Activated CD4-positive, alpha-beta T cell treated with anti-CD3 and anti-CD28 coated beads, Interleukin-2, amount 50 U/mL, for 24 hours (primary cell): Measurements from ENCODE around the gene OIP5.
"Not testable (repeated sequence)": the region's sequence is repeated elsewhere in the genome, so short reads cannot be mapped to it uniquely, and the experiment has no call there.

Source experiments
- DNase-seq, 2 donors: peaks; one replicate each; pipeline ENCODE4 v3.0.0-alpha.2; 2020; ENCODE audit warnings: low read depth in 1 of 2, low spot score in 1 of 2

OIP5 gene

GRCh38 chr15:41304149-41304770, 28.1 kb downstream of the OIP5 start:
- DNase-seq, result no peak

- DNase-seq, result no peak
Measured at GRCh38 chr15:41301587-41301986, 30.8 kb downstream of the OIP5 start.

- DNase-seq, result not testable (repeated sequence)
Measured at GRCh38 chr15:41301139-41301538, 31.3 kb downstream of the OIP5 start.

- DNase-seq, result no peak
Measured at GRCh38 chr15:41292521-41292920, 39.9 kb downstream of the OIP5 start.

GRCh38 chr15:41291065-41291631, 41.2 kb downstream of the OIP5 start:
- no peak for DNase-seq

GRCh38 chr15:41289953-41290352, 42.4 kb downstream of the OIP5 start:
- no peak for DNase-seq

GRCh38 chr15:41288464-41288863, 43.9 kb downstream of the OIP5 start:
- DNase-seq, result no peak

- no peak for DNase-seq
Measured at GRCh38 chr15:41286665-41287333, 45.6 kb downstream of the OIP5 start.

- no peak for DNase-seq
Measured at GRCh38 chr15:41285285-41285684, 47.1 kb downstream of the OIP5 start.

- DNase-seq, result no peak
Measured at GRCh38 chr15:41284427-41285177, 47.8 kb downstream of the OIP5 start.

- DNase-seq, result peak; percentile 95 to 97
Measured at GRCh38 chr15:41283653-41284426, 48.6 kb downstream of the OIP5 start.

GRCh38 chr15:41282980-41283652, 49.3 kb downstream of the OIP5 start:
- not testable (repeated sequence) for DNase-seq

GRCh38 chr15:41282436-41282835, 50.0 kb downstream of the OIP5 start:
- DNase-seq, result not testable (repeated sequence)

- no peak for DNase-seq
Measured at GRCh38 chr15:41281236-41281635, 51.2 kb downstream of the OIP5 start.

- no peak for DNase-seq
Measured at GRCh38 chr15:41279535-41280283, 52.7 kb downstream of the OIP5 start.

- no peak for DNase-seq
Measured at GRCh38 chr15:41278319-41278718, 54.1 kb downstream of the OIP5 start.

GRCh38 chr15:41276831-41277230, 55.6 kb downstream of the OIP5 start:
- DNase-seq, result no peak

- no peak for DNase-seq
Measured at GRCh38 chr15:41269887-41270286, 62.5 kb downstream of the OIP5 start.

- DNase-seq, result no peak
Measured at GRCh38 chr15:41263891-41264351, 68.5 kb downstream of the OIP5 start.

GRCh38 chr15:41262571-41262970, 69.8 kb downstream of the OIP5 start:
- no peak for DNase-seq
